M059J (cell line): ENCODE measurements around the gene TKTL1. TPM values are rescaled to one million over a fixed set of nuclear protein-coding genes. Genes with fewer than 3 reads are reported as not detected.
"Not testable (repeated sequence)": the region's sequence is repeated elsewhere in the genome, so short reads cannot be mapped to it uniquely, and the experiment has no call there.

Experiments
- DNase-seq: peaks from one replicate; pipeline ENCODE4 v3.0.0-alpha.2; 2012; ENCODE audit warnings: low read depth
- total RNA-seq: library from RNA; depleted of rRNA; stranded (reverse); fragments of >200 nt; shearing (Covaris generic); gene quantifications from 2 replicates; pipeline ENCODE4 v1.2.3, GENCODE V29; 2014

The TKTL1 gene
- total RNA-seq, 1 experiment from 2014 or later, result 0.22 TPM

DNA sequence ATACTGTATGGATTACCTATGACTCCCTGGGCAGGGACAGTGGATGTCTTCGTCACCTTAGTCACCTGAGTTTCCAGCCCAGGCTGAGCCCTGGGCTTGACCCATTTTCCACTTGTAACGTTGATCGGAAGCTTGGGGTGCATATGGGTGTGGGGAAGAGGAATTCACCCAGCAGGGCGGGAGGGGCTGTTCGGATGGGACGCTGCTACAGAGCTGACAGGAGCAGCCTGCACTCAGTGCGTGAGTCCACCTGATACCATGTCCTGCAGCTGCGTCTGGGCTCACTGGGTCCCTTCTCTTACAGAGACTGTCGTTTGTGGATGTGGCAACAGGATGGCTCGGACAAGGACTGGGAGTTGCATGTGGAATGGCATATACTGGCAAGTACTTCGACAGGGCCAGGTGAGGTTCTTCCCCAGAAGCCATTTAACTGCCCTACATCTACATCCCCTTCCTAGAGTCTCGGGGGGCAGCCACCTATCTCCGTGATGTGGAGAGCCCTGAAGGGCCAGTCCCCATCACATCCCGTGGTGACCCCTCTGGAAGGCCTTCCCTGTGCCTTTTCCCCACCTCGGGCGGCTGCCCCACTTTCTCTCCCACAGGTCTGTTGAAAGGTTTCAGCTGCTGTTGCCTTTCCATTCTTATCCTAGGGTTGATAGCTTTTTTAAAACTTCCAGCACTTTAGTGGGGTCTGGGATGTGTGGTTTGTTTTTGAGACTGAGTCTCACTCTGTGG is 13.6 kb downstream of the TKTL1 start:
- no peak for DNase-seq

DNA sequence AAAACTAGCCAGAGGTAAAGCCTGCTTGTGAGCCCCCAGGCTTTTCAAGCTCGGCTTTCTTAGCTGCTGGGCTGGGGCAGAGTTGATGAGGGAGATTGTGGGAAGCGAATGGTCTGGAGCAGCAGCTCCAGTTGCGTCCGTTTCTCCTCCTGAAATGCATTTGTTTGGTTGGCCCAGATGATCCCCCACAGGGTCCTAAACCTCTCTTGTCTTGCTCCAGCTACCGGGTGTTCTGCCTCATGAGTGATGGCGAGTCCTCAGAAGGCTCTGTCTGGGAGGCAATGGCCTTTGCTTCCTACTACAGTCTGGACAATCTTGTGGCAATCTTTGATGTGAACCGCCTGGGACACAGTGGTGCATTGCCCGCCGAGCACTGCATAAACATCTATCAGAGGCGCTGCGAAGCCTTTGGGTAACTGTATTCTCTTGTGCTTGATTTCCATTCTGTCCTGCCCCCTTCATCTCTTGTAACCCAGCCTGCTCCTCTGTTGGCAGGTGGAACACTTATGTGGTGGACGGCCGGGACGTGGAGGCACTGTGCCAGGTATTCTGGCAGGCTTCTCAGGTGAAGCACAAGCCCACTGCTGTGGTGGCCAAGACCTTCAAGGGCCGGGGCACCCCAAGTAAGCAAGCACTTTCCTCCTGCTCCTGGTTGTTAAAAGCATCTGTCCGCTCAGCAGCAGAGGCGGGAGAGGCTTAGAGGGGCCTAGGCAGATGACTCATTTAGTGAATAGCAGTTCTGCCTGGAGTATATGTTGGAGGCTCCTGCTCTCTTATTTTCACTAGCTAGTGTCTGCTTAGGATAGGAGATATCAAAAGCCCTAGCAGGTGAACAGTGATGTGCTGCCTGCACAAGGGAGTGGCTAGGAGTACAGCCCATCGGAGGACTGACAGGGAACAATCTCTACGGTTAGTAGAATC is 15.3 kb downstream of the TKTL1 start:
- DNase-seq, result peak; percentile 10

DNA sequence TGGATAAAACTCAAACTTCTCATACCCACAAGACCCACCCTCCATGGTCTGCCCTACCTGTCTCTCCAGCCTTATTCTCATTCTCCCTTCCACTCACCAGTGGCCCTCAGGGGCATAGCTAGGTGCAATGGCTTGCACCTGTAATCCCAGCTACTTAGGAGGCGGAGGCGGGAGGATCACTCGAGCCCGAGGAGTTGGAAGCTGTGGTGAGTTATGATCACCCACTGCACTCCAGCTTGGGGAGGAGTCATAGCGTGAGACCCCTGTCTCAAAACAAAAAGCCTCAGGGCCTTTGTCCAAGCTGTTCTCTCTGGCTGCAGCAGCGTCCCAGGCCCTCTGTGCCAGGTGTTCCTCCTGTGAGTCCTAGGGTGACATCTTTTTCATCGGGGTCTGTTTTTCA is 16.5 kb downstream of the TKTL1 start:
- DNase-seq, result no peak

DNA sequence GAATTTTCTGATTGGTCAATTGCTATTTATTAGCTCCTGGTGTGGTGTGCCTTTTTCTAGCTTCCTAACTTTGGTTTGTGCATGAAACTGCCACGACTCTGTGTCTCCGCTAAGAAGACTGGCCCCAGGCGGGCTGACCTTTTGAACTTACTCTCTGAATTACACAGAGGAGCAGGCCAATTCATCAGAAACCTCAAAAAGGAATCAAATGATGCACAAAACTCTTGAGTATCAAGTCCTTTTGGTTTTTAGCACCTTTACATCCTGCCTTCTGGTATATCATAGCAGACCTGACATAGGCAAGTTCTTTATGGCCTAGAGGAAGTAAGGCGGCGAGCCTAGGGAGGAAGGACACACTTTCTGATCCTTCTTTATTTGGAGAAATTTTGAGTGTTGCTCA is 17.6 kb downstream of the TKTL1 start:
- peak; percentile 66 for DNase-seq

DNA sequence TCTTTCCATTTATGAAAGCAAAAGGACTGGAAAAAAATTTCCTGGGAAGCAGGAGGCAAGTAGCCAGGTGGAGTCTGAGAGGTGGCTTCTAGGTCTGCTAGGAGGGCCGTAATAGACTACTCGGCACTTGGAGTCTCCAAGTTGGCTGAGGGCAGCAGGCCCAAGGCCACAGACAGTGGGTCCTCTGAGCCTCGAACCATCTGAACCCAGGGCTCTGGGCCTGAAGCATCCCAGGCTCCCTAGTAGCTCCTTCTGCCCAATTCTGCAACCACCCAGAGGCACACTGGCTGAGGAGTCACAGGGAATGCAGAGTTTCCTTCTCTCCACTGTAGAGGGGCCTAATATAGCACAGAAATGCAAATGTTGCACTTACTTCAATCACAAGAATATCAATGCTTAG is 19.8 kb downstream of the TKTL1 start:
- no peak for DNase-seq

DNA sequence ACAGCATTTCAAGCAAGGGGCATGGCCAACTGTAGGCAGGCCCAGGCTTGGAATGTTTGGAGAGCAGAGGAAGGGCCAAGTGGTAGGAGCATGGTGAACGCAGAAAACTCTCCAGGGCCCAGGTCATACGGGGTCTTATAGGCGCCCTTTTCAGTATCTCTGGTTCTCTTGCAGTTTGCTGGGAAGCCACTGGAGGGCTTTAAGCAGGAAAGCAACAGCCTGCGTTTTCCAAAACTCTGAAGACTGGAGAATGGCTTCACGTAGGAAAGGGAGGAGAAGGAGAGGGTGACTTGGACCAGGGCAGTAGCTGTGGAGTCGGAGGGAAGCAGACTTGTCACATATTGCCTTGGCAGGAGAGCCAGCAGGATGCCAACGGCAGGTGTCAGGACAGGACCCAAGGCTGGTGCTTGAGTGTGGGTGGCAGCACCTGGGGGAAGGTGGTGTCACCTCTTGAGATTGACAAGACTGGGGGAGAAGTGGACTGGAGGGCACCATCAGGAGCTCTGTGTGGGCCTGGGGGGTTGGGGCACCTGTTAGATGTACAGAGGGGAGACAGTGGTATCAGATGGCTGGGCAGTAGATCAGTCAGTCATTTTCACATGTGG is 21.9 kb downstream of the TKTL1 start:
- peak; percentile 32 for DNase-seq

DNA sequence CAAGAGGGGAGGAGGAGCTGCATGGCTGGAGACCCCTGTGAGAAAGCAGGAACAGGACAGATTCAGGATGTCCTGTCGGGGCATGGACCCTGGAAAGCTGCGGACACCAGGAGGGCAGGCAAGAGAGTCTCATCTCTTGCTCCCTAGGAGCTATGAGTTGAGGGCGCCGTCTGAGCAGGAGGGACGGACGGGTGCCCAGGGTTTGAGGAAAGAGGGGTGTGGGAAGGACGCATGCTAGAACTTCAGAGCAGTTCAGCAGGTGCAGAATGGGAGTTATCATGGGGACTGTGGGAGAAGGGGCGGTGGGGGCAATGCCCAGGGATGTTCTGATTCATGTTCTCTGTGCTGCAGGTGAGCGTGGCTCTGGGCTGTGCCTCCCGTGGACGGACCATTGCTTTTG is 24.8 kb downstream of the TKTL1 start:
- DNase-seq, result no peak

DNA sequence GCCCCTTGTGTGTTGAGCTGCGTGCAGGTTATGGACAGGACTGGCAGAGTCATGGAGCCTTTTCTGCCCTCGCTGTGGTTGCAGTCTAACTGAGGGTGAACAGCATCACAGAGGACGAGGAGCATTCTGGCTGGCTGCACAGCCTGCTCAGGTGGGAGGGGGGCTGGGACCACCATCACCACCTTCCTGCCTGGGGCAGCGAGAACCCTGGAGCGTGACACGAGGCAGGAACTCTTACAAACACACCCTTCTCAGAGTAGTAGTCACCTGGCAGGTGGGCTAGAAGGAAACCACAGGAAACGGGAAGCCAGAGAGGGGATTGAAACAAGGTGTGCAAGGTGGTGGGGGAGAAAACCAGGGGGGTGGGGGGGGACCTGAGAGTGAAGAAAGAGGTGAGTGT is 25.6 kb downstream of the TKTL1 start:
- no peak for DNase-seq

DNA sequence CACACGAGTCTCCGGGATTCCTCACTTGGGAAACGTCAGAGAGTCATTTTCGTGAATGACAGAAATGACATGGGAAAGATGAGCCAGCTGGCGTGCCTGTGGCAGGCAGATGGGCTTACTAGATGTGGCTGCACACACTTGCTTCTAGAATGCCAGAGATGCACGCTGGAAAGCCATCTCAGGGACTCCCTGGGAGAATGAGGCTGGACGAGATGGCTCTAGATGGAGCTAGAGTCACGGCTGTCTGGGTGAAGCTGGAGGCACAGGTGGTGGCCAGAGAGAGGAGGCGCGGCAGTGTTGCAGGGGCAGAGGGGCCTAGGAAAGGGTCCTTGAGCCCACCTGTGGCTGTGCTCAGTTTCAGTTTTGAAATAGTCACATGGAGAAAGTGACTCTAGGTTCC is 26.0 kb downstream of the TKTL1 start:
- peak; percentile 55 for DNase-seq

DNA sequence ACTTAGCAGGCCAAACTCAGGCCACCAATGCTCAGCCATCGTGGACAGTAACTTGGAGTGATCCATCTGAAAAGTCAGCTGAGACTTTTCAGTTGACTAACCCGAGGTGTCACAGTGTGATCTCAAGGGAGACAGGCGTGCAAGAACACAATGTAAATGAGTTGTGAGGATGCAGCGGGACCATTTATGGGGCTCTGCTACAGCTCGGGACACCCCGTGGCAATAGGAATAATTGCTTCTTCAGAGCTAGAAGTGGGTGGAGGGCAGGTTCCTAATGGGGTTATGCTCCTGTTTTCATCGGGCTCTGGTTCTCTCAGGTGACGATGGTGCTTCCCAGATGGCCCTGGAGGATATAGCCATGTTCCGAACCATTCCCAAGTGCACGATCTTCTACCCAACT is 27.3 kb downstream of the TKTL1 start:
- no peak for DNase-seq

DNA sequence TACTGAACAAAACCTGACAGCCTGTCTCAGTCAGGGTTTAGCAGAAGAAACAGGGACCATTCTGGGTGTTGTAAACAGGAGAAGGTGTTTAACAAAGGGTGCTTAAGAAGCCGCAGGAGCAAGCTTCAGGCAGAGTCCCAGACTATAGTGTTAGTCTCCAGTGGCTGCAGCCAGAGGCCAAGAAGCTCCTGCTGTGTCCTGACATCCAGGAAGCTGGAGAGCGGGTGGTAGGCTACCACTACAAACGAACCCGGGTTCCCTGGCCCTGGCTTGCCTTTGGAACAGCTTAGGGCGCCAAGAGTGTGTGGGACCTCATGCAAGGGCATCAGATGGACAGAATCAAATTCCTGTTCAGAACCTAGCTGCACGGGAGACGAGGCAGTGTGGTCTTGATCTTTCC is 27.9 kb downstream of the TKTL1 start:
- no peak for DNase-seq

DNA sequence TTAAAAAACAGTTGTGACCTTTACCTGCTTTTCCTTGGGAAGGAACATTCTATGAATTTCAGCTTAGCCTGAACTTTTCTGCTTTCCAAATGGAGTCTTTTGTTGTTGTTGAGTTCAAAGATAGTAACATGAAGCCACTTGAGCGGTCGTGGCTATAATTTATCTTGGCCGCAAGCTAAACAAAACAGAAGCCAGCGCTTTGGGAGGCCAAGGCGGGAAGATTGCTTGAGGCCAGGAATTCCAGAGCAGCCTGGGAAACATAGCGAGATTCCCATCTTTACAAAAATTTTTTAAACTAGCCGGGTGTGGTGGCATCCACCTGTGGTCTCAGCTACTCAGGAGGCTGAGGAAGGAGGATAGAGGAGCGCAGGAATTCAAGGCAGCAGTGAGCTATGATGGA is 29.9 kb downstream of the TKTL1 start:
- peak; percentile 84 for DNase-seq

DNA sequence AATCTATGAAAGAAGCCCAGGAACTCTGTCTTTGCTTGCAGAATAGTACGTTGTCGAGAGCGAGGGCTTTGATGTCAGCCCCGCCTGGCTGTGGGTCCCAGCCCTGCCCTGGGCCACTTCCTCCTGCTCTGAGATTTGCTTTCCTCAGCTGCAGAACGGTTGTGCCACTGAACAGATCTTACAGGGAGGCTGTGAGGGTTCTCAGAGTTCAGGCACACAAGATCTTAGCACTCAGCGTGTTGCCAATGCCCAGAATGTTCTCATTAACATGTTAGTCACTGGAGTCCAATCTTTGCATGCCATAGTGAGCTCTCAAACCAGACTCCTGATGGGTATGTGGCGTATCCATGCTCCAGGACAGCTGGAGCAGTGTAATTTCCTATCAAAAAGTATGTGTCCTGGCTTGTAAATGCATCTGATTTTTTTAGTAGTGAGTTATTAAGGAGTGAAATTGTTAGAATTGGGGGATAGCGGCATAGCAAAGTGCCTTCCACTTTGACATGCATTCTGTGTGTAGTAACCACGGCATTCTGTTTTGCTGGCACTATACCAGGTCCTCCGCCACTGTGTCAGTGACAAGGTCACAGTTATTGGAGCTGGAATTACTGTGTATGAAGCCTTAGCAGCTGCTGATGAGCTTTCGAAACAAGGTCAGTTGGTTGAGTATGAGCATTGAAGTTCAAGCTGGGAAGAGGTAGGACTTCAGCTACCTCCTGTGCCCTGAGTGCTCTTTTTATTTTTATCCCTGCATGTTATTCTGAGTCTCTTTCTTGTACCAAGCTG is 31.6 kb downstream of the TKTL1 start:
- DNase-seq, result no peak

DNA sequence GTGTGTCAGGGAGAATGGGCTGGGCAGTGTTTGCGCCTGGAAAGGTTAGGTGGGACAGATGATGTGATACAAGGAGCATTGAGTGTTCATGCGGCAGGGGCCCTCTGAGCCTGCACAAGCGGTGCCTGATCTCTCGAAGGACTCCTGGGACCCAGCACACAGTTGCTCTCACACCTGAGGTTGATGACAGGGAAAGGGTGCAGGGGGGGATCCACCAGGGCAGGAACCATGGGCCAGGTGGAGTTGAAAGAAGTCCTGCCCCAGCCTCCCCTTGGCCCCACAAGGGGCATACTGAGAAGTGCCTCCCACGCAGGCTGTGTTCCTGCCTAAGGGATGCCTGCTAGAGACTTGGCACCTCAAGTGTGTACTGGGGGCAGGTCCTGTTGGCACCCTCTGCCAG is 33.1 kb downstream of the TKTL1 start:
- DNase-seq, result no peak

DNA sequence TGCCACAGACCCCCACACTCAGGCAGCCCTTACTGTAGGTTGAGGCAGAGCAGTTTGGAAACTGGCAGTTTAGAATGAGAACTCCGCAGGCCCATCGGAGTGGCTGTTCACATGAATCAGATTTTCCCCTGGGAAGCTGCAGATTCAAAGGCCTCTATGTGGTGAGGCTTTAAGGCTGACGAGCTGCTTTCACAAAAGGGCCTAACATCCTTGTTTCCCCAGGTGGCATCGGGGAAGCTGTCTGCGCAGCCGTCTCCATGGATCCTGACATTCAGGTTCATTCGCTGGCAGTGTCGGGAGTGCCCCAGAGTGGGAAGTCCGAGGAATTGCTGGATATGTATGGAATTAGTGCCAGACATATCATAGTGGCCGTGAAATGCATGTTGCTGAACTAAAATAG is 33.7 kb downstream of the TKTL1 start:
- DNase-seq, result no peak

DNA sequence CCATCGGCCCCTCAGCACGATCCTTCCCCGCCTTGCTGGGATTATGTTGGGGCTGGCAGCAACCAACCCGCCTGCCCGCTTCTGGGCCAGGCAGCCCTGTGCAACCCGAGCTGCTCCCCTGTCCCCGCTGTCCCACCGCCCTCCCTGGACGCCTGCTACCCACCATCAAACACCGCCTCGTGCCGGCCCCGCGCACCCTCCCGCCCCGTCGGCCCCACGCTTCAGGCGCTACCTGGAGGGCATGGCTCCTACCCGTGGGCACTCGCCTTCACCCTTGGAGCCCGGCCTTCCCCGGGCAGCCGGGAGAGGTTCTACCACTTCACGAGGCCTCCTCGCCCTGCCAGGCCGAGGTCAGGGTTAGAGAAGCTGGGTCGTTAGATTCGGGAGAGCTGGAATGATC is 37.0 kb downstream of the TKTL1 start:
- DNase-seq, result no peak

DNA sequence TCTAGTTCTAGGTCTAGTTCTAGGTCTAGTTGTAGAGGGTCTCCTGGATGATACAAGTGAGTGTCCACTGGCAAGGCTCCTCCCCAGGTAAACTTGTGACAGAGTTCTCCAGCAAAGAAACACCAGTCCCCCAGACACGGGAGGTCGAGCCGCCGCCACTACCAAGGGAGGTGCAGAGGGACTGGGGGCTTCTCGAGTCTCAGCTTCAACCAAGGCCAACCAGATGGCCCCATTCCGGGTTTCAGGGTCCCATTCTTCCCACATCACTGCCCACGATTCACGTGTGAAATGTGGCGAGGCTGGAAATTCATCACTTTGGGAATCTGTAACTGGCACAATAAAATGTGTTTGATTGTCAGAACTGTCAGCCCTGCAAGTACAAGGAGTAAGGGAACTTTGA is 37.5 kb downstream of the TKTL1 start:
- no peak for DNase-seq

DNA sequence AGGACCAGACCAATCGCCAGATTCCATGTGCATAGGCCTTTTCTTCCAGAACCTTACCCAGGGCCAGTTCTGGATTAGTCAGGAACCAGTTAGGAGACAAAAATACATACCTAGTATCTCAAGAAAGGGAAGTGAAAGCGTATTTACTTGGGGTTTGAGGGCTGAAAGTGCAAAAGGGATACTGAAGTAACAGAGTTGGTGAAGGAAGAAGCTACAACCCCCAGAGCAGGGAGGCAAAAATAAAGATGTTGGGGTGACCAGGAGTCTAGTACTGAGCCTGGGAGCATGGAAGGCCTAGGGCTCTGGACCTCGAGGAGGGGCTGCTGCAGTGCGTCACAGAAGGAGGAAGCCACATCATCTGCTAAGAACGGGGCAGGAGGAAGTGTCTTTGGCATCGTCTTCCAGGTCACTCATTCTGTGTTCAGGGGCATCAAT is 38.3 kb downstream of the TKTL1 start:
- no peak for DNase-seq

DNA sequence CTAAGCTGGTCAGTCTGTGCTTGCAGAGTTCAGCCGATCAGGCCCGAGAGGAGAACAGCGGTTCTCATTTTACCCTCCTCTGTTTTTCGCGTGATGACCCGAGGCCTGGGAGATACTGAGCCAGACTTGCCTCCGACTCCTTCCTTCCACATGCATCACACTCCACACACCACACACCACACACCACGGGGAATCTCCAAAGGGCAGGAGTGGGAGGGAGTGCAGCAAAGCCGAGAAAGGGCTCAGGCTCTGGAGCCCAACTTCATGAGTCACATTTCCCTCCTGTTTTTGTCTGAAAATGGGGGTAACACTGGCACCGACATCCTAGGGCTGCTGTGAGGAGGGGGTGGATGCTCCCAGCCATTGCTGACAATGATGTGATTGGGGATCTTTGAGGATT is 38.9 kb downstream of the TKTL1 start:
- no peak for DNase-seq

DNA sequence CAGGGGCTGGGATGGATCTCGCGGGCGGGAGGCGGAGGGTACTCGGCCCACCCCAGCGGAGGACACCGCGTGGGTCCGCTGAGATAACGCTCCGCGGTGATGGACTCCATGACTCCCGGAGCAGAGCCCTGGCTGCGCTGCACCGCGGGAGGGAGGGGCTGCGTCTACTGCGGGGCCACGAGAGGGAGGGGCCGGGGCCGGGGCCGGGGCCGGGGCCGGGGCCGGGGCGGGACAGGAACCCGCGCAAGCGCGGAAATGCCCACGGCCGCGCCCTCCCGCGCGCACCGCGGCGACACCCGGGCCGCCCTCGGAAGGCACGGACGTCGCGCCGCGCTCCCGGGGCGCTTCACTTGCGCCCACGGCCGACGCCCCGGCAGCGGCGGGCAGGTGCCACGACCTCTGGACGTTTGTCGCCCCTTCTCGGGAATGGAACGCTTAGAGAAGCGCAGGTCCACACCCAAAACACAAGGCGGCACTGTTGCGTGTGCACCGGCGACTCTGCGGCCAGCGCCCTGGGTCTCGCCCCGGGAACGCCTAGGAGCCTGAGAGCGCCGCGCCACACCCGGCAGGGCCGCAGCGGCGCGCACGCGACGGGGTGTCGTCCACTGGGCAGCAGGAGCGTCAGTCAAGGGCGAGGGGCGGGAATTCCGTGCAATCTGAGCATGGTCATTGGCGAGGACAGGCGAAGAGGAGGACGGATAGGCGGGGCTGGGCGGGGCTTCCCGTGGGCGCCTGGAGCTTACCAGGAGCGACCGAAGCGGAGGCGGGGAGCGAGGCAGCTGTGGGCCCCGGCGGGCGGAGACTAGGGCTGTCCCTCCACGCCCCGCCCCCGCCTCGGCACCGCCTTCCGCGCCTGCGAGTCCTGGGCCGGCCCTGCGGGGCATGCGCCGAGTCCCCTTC is 46.1 kb downstream of the TKTL1 start:
- not testable (repeated sequence) for DNase-seq

DNA sequence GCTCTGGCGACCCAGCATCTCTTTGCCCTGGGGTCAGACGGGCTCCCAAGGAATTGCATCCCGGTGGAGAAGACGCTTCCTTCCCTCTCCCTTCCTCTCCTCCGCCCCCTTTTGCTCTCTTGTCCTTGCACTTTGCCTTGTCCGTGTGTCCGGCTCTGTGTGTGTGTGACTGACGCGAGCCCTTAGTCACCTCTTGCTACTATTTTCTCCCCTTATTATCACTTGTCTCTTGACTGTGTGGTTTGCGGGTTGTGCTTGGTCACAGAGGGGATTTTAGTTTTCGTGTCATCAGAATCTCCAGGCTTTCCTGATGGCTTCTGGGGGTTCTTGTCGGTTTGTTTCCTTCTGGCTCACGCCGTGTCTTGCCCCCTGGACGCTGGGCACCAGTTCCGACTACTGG is 47.5 kb downstream of the TKTL1 start:
- not testable (repeated sequence) for DNase-seq
